ENCODE results near the gene TAF6.
"Not testable (repeated sequence)": the region's sequence is repeated elsewhere in the genome, so short reads cannot be mapped to it uniquely, and the experiment has no call there.

The TAF6 gene

DNA sequence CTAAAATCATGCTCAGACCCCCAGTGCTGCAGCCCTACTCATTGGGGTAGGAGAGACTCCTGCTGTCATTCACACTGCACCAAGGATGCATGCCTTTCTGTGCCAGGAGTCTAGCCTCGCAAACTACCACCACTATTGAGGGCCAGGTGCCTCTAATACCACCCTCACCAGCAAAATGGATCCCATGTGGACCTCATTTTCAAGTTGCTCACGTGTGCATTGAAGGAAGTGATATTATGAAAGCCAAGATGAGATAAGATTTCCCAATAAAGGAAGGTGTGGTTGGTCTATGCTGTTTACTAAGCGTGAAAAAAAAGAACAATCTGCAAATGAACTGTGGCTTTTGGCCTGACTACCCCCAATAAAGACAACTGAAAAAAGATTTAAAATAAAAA lies 22.4 kb upstream of the TAF6 start:
- no peak overlapping the region for H3K4me3 ChIP-seq (ENCODE audit: low read length)
- no peaks in the 10 kb centered on the region for H3K9me3 ChIP-seq (ENCODE audit: low read length)

GRCh38 chr7:100137851-100138760 lies 18.9 kb upstream of the TAF6 start:
- no peaks in the 10 kb centered on the region for H3K36me3 ChIP-seq (ENCODE audit: insufficient read depth, low read length)
- peaks cover under 1% of the 10 kb centered on the region for H3K4me1 ChIP-seq (ENCODE audit: insufficient read depth, low read length)
- no peak overlapping the region for H3K4me3 ChIP-seq (ENCODE audit: low read length)
- no peaks in the 10 kb centered on the region for H3K27me3 ChIP-seq (ENCODE audit: insufficient read depth, low read length)
- H2AFZ ChIP-seq (ENCODE audit: low read depth, low read length), result no peak overlapping the region
- no peaks in the 10 kb centered on the region for H3K9me3 ChIP-seq (ENCODE audit: low read length)

More for the DNA sequence above, 22.4 kb upstream of the TAF6 start:
- no peaks in the 10 kb centered on the region for H3K27me3 ChIP-seq (ENCODE audit: insufficient read depth, low read length)
- H3K36me3 ChIP-seq (ENCODE audit: insufficient read depth, low read length), result no peaks in the 10 kb centered on the region
- H3K4me1 ChIP-seq (ENCODE audit: insufficient read depth, low read length), result no peaks in the 10 kb centered on the region
- H2AFZ ChIP-seq (ENCODE audit: low read depth, low read length), result peak overlapping the region; percentile 10

DNA sequence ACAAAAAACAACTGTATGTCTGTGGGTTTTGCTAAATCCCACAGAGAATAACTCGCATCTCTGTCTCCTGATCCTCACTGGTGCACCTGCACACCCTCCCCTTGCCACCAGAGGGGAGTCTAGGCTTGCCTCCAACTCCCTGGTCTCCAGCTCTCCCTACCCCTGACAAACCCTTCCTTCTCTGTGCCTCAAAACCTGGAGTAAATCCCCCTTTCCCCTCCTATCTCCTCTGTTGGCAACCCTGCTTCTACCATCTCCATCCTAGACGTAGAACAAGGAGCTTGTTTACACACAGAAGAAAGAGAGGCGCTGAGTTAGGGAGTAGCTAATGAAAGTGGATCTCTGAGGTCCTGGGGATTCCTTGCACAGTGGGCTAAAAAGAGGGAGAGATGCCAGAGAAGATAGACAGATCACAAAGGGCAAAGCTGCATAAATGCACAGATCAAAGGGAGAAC lies 13.6 kb upstream of the TAF6 start:
- H3K4me3 ChIP-seq (ENCODE audit: low read length), result no peak overlapping the region
- H3K9me3 ChIP-seq (ENCODE audit: low read length), result no peaks in the 10 kb centered on the region
- no peak overlapping the region for H2AFZ ChIP-seq (ENCODE audit: low read depth, low read length)
- H3K4me1 ChIP-seq (ENCODE audit: insufficient read depth, low read length), result peaks cover 14% of the 10 kb centered on the region
- H3K36me3 ChIP-seq (ENCODE audit: insufficient read depth, low read length), result no peaks in the 10 kb centered on the region
- H3K27me3 ChIP-seq (ENCODE audit: insufficient read depth, low read length), result no peaks in the 10 kb centered on the region

GRCh38 chr7:100132126-100132525 lies 13.0 kb upstream of the TAF6 start:
- Histone ChIP-seq H2AFZ (ENCODE audit: low read depth, low read length) (no peak overlapping the region), H3K4me1 (ENCODE audit: insufficient read depth, low read length) (peaks cover 16% of the 10 kb centered on the region), H3K4me3 (ENCODE audit: low read length) (no peak overlapping the region), H3K9me3 (ENCODE audit: low read length) (no peaks in the 10 kb centered on the region), H3K27me3 (ENCODE audit: insufficient read depth, low read length) (no peaks in the 10 kb centered on the region), H3K36me3 (ENCODE audit: insufficient read depth, low read length) (no peaks in the 10 kb centered on the region)

GRCh38 chr7:100130608-100131453 lies 11.7 kb upstream of the TAF6 start:
- Histone ChIP-seq H2AFZ (ENCODE audit: low read depth, low read length) (no peak overlapping the region), H3K27me3 (ENCODE audit: insufficient read depth, low read length) (no peaks in the 10 kb centered on the region), H3K36me3 (ENCODE audit: insufficient read depth, low read length) (no peaks in the 10 kb centered on the region), H3K4me1 (ENCODE audit: insufficient read depth, low read length) (peaks cover 16% of the 10 kb centered on the region), H3K9me3 (ENCODE audit: low read length) (no peaks in the 10 kb centered on the region), H3K4me3 (ENCODE audit: low read length) (no peak overlapping the region)

DNA sequence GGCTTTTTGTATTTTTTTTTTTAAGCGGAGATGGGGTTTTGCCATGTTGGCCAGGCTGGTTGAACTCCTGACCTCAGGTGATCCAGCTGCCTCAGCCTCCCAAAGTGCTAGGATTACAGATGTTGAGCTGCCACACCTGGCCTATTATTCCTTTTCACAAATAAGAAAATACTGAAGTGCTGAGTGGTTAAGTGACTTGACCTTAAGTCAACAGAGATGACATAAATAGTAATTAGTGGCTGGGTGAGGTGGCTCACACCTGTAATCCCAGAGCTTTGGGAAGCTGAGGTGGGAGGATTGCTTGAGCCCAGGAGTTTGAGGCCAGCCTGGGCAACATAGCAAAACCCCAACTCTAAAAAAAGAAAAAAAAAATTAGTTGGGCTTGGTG lies 11.1 kb upstream of the TAF6 start:
- H3K27me3 ChIP-seq (ENCODE audit: insufficient read depth, low read length); H3K36me3 ChIP-seq (ENCODE audit: insufficient read depth, low read length); H2AFZ ChIP-seq (ENCODE audit: low read depth, low read length); H3K4me3 ChIP-seq (ENCODE audit: low read length); H3K9me3 ChIP-seq (ENCODE audit: low read length): not testable (repeated sequence)
- H3K4me1 ChIP-seq (ENCODE audit: insufficient read depth, low read length), result peaks cover 16% of the 10 kb centered on the region

GRCh38 chr7:100128637-100128963 lies 9.4 kb upstream of the TAF6 start:
- Histone ChIP-seq H3K4me3 (ENCODE audit: low read length) (peak overlapping the region; percentile 80), H3K27me3 (ENCODE audit: insufficient read depth, low read length) (no peaks in the 10 kb centered on the region), H2AFZ (ENCODE audit: low read depth, low read length) (no peak overlapping the region), H3K36me3 (ENCODE audit: insufficient read depth, low read length) (peaks cover 5% of the 10 kb centered on the region), H3K4me1 (ENCODE audit: insufficient read depth, low read length) (peaks cover 16% of the 10 kb centered on the region), H3K9me3 (ENCODE audit: low read length) (no peaks in the 10 kb centered on the region)

- peak overlapping the region; percentile 87 for H2AFZ ChIP-seq (ENCODE audit: low read depth, low read length)
- peaks cover 5% of the 10 kb centered on the region for H3K36me3 ChIP-seq (ENCODE audit: insufficient read depth, low read length)
- peak overlapping the region; percentile 80 for H3K4me3 ChIP-seq (ENCODE audit: low read length)
- H3K9me3 ChIP-seq (ENCODE audit: low read length), result no peaks in the 10 kb centered on the region
- no peaks in the 10 kb centered on the region for H3K27me3 ChIP-seq (ENCODE audit: insufficient read depth, low read length)
- peaks cover 16% of the 10 kb centered on the region for H3K4me1 ChIP-seq (ENCODE audit: insufficient read depth, low read length)
These were observed 8.9 kb upstream of the TAF6 start for GRCh38 chr7:100127866-100128636.

GRCh38 chr7:100126931-100127865 lies 8.0 kb upstream of the TAF6 start, which contains the start of gene MBLAC1:
Gene MBLAC1 (plus strand): TSS chr7:100126967. CDS start chr7:100127396, 429 bp downstream.
- H3K9me3 ChIP-seq (ENCODE audit: low read length), result no peaks in the 10 kb centered on the region

GRCh38 chr7:100126239-100126930 lies 7.2 kb upstream of the TAF6 start:
- peak overlapping the region; percentile 87 for H2AFZ ChIP-seq (ENCODE audit: low read depth, low read length)
- H3K36me3 ChIP-seq (ENCODE audit: insufficient read depth, low read length), result peaks cover 7% of the 10 kb centered on the region
- H3K4me3 ChIP-seq (ENCODE audit: low read length), result peak overlapping the region; percentile 80
- H3K27me3 ChIP-seq (ENCODE audit: insufficient read depth, low read length), result no peaks in the 10 kb centered on the region
- no peaks in the 10 kb centered on the region for H3K9me3 ChIP-seq (ENCODE audit: low read length)
- peaks cover 11% of the 10 kb centered on the region for H3K4me1 ChIP-seq (ENCODE audit: insufficient read depth, low read length)

More at GRCh38 chr7:100126931-100127865, 8.0 kb upstream of the TAF6 start, which contains the start of gene MBLAC1:
- Histone ChIP-seq H3K4me3 (ENCODE audit: low read length) (peak within 1 kb of the TSS; percentile 80), H2AFZ (ENCODE audit: low read depth, low read length) (peak within 1 kb of the TSS; percentile 87), H3K4me1 (ENCODE audit: insufficient read depth, low read length) (peaks cover 11% of the 10 kb centered on the region), H3K27me3 (ENCODE audit: insufficient read depth, low read length) (no peaks in the 10 kb centered on the region), H3K36me3 (ENCODE audit: insufficient read depth, low read length) (peaks cover 7% of the 10 kb centered on the region)

DNA sequence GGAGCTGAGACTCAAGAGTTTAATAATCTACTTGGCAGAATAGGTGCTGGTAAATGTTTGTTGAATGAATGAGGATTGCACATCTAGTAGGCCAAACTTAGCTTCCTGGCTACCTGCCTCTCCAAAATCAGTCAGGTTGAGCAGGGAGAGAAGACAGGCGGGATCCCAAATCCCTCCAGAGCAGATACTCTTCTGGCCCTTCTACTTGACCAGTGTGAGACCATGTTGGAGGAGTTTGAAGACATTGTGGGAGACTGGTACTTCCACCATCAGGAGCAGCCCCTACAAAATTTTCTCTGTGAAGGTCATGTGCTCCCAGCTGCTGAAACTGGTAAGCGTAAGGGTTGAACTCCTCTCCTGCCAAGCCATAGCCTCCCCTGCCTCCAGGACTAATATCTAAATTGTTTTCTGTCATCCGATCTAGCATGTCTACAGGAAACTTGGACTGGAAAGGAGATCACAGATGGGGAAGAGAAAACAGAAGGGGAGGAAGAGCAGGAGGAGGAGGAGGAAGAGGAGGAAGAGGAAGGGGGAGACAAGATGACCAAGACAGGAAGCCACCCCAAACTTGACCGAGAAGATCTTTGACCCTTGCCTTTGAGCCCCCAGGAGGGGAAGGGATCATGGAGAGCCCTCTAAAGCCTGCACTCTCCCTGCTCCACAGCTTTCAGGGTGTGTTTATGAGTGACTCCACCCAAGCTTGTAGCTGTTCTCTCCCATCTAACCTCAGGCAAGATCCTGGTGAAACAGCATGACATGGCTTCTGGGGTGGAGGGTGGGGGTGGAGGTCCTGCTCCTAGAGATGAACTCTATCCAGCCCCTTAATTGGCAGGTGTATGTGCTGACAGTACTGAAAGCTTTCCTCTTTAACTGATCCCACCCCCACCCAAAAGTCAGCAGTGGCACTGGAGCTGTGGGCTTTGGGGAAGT lies 5.4 kb upstream of the TAF6 start:
- Histone ChIP-seq H3K4me3 (ENCODE audit: low read length) (no peak overlapping the region), H3K9me3 (ENCODE audit: low read length) (no peaks in the 10 kb centered on the region), H3K27me3 (ENCODE audit: insufficient read depth, low read length) (no peaks in the 10 kb centered on the region), H3K36me3 (ENCODE audit: insufficient read depth, low read length) (peaks cover 7% of the 10 kb centered on the region), H3K4me1 (ENCODE audit: insufficient read depth, low read length) (peaks cover 15% of the 10 kb centered on the region), H2AFZ (ENCODE audit: low read depth, low read length) (no peak overlapping the region)
